ENCODE measurements around the gene SCN1B.

Gene SCN1B

DNA sequence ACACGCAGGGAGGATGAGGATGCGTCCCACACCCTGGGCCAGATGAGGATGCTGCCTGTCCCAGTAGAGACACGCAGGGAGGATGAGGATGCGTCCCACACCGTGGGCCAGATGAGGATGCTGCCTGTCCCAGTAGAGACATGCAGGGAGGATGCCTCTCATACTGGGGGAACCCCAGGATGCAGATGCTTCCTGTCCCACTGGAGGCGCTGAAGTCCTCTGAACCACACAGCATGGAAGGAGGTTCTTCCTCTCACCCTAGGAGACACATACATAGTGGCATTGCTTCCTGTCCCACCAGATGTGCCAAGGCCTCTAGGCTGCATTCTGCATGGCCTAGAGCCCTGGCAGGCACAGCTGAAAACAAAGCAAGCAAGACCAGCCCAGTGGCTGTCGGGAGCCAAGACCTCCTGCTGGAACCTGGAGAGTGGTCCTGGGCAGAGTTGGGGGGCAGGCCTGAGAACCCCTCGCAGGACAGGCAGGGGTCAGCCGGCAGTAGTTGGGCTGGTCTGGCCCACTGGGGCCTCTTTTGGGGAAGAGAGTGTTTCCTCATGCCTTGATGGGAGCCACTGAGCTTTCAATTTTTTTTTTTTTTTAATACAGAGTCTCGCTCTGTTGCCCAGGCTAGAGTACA is 15.5 kb downstream of the SCN1B start:
- Histone ChIP-seq H3K79me2 (ENCODE audit: insufficient read depth, low read length) (no peaks in the 10 kb centered on the region), H3K9ac (ENCODE audit: low read length) (no peak overlapping the region), H3K27me3 (ENCODE audit: low read length) (no peaks in the 10 kb centered on the region), H2AFZ (ENCODE audit: low read depth, low read length, severe bottlenecking) (no peak overlapping the region), H3K4me3 (ENCODE audit: insufficient read depth, low read length, poor library complexity, severe bottlenecking) (no peak overlapping the region), H3K4me2 (ENCODE audit: low read depth, low read length, poor library complexity, severe bottlenecking) (no peak overlapping the region), H3K27ac (ENCODE audit: low read depth, low read length) (no peak overlapping the region), H3K36me3 (ENCODE audit: low read length) (no peaks in the 10 kb centered on the region), H3K9me2 (replicated peaks; ENCODE audit: insufficient read depth, low read length) (no peaks in the 10 kb centered on the region), H4K20me1 (ENCODE audit: low read depth, low read length) (no peaks in the 10 kb centered on the region), H3K9me3 (ENCODE audit: insufficient read depth, low read length) (no peaks in the 10 kb centered on the region), H3F3A (ENCODE audit: insufficient read depth) (no peaks in the 10 kb centered on the region)
- TF ChIP-seq, protein P1, sequence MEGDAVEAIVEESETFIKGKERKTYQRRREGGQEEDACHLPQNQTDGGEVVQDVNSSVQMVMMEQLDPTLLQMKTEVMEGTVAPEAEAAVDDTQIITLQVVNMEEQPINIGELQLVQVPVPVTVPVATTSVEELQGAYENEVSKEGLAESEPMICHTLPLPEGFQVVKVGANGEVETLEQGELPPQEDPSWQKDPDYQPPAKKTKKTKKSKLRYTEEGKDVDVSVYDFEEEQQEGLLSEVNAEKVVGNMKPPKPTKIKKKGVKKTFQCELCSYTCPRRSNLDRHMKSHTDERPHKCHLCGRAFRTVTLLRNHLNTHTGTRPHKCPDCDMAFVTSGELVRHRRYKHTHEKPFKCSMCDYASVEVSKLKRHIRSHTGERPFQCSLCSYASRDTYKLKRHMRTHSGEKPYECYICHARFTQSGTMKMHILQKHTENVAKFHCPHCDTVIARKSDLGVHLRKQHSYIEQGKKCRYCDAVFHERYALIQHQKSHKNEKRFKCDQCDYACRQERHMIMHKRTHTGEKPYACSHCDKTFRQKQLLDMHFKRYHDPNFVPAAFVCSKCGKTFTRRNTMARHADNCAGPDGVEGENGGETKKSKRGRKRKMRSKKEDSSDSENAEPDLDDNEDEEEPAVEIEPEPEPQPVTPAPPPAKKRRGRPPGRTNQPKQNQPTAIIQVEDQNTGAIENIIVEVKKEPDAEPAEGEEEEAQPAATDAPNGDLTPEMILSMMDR (IDR thresholded peaks at IDR 0.05; ENCODE audit: insufficient read depth, low read length, poor library complexity, severe bottlenecking) = no peak
- TF ChIP-seq EZH2phosphoT487 (conservative IDR thresholded peaks at IDR 0.05; ENCODE audit: low read length) = no peak

DNA sequence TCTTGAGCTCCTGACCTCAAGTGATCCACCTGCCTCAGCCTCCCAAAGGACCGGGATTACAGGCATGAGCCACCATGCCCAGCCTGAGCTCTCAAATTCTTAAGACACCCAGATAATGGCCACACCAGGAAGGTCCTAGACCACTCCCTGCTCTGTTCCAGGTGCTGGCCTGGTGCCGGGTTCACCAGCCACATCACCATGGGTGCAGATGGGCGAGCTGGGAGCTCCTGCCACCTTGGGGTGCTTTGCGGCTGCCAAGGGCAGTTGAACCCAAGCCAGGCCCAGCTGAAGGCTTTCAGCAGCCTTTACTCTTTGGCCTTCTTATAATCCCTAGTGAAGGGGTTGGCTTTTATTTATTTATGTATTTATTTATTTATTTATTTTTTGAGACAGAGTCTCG is 16.2 kb downstream of the SCN1B start:
- H3K4me3 ChIP-seq (ENCODE audit: insufficient read depth, low read length, poor library complexity, severe bottlenecking) = no peak overlapping the region
- H3K9me3 ChIP-seq (ENCODE audit: insufficient read depth, low read length) = no peaks in the 10 kb centered on the region
- no peak overlapping the region for H2AFZ ChIP-seq (ENCODE audit: low read depth, low read length, severe bottlenecking)
- no peaks in the 10 kb centered on the region for H3K79me2 ChIP-seq (ENCODE audit: insufficient read depth, low read length)
- H3F3A ChIP-seq (ENCODE audit: insufficient read depth) = no peaks in the 10 kb centered on the region
- no peaks in the 10 kb centered on the region for H3K9me2 ChIP-seq (replicated peaks; ENCODE audit: insufficient read depth, low read length)
- no peak overlapping the region for H3K27ac ChIP-seq (ENCODE audit: low read depth, low read length)
- no peaks in the 10 kb centered on the region for H3K27me3 ChIP-seq (ENCODE audit: low read length)
- H3K36me3 ChIP-seq (ENCODE audit: low read length) = no peaks in the 10 kb centered on the region
- H4K20me1 ChIP-seq (ENCODE audit: low read depth, low read length) = no peaks in the 10 kb centered on the region
- TF ChIP-seq EZH2phosphoT487 (conservative IDR thresholded peaks at IDR 0.05; ENCODE audit: low read length) = no peak
- TF ChIP-seq, protein P1 (IDR thresholded peaks at IDR 0.05; ENCODE audit: insufficient read depth, low read length, poor library complexity, severe bottlenecking) = no peak
- no peak overlapping the region for H3K9ac ChIP-seq (ENCODE audit: low read length)
- no peak overlapping the region for H3K4me2 ChIP-seq (ENCODE audit: low read depth, low read length, poor library complexity, severe bottlenecking)

DNA sequence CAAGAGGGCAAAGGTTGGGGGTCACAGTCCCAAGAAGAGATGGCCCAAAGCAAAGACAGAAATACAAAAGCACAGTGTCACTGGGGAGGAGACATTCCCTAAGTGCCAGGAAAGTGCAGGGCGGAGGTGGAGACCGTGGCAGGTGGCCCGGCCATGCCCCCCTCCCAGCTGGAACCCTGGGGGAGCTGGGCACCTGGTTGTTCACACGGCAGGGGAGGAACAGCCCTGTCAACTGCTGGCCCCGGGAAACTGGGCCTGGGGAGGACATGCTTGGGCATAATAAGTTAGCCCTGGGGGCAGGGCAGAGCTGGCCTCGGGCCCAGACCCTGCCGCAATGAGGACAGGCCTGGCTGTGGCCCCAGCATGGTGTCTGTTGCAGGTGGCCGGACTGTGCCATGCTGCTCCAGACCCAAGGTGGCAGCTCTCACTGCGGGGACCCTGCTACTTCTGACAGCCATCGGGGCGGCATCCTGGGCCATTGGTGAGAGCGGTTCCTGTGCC is 18.7 kb downstream of the SCN1B start:
- Histone ChIP-seq H3F3A (ENCODE audit: insufficient read depth) (no peaks in the 10 kb centered on the region), H3K79me2 (ENCODE audit: insufficient read depth, low read length) (no peaks in the 10 kb centered on the region), H3K4me2 (ENCODE audit: low read depth, low read length, poor library complexity, severe bottlenecking) (no peak overlapping the region), H3K36me3 (ENCODE audit: low read length) (no peaks in the 10 kb centered on the region), H3K9ac (ENCODE audit: low read length) (no peak overlapping the region), H3K27me3 (ENCODE audit: low read length) (no peaks in the 10 kb centered on the region), H3K9me2 (replicated peaks; ENCODE audit: insufficient read depth, low read length) (no peaks in the 10 kb centered on the region), H2AFZ (ENCODE audit: low read depth, low read length, severe bottlenecking) (no peak overlapping the region), H3K27ac (ENCODE audit: low read depth, low read length) (no peak overlapping the region), H3K4me3 (ENCODE audit: insufficient read depth, low read length, poor library complexity, severe bottlenecking) (no peak overlapping the region), H3K9me3 (ENCODE audit: insufficient read depth, low read length) (no peaks in the 10 kb centered on the region), H4K20me1 (ENCODE audit: low read depth, low read length) (no peaks in the 10 kb centered on the region)
- TF ChIP-seq, protein P1 (IDR thresholded peaks at IDR 0.05; ENCODE audit: insufficient read depth, low read length, poor library complexity, severe bottlenecking) = no peak
- no peak for TF ChIP-seq EZH2phosphoT487 (conservative IDR thresholded peaks at IDR 0.05; ENCODE audit: low read length)
